Measurements from ENCODE around the gene FOXJ1.

DNA sequence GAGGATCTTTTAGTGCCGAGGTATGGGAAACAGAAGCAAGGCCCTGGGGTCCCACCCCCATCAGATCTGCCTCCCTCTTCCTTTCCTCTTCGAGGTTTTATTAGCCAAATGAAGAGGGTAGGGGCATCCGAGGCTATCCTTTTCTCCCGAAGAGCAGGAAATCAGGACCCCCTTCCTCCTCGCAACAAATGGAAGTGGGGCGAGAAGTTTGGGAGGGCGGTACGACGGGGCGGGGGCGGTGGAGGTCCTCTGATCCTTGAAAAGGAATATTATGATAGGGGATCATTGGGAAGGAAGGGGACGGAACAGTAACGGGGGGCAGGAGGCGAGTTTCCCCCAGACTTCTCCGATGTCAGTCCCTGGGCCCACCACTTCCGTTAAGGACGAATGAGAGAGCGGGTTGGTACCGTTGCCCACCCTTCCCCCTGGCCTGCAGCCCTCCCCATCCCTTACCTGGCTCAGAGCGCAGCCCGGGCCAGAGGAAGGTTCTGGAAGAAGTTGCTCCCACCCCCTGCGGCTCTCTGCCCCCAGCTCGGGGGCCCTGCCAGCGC, 309 bp downstream of the FOXJ1 start:
- TF ChIP-seq KLF10 (tag by site-specific recombination; IDR thresholded peaks at IDR 0.05) = no peak
- TF ChIP-seq, protein P1, sequence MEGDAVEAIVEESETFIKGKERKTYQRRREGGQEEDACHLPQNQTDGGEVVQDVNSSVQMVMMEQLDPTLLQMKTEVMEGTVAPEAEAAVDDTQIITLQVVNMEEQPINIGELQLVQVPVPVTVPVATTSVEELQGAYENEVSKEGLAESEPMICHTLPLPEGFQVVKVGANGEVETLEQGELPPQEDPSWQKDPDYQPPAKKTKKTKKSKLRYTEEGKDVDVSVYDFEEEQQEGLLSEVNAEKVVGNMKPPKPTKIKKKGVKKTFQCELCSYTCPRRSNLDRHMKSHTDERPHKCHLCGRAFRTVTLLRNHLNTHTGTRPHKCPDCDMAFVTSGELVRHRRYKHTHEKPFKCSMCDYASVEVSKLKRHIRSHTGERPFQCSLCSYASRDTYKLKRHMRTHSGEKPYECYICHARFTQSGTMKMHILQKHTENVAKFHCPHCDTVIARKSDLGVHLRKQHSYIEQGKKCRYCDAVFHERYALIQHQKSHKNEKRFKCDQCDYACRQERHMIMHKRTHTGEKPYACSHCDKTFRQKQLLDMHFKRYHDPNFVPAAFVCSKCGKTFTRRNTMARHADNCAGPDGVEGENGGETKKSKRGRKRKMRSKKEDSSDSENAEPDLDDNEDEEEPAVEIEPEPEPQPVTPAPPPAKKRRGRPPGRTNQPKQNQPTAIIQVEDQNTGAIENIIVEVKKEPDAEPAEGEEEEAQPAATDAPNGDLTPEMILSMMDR (tag by site-specific recombination; IDR thresholded peaks at IDR 0.05) = no peak
- TF ChIP-seq TCF7L2 (IDR thresholded peaks at IDR 0.05; ENCODE audit: borderline replicate concordance, low read depth, low read length) = no peak
- TF ChIP-seq ZNF24 (tag by site-specific recombination; IDR thresholded peaks at IDR 0.05) = no peak
- no peak for TF ChIP-seq PRDM10 (tag by site-specific recombination; IDR thresholded peaks at IDR 0.05)
- TF ChIP-seq, protein P2, sequence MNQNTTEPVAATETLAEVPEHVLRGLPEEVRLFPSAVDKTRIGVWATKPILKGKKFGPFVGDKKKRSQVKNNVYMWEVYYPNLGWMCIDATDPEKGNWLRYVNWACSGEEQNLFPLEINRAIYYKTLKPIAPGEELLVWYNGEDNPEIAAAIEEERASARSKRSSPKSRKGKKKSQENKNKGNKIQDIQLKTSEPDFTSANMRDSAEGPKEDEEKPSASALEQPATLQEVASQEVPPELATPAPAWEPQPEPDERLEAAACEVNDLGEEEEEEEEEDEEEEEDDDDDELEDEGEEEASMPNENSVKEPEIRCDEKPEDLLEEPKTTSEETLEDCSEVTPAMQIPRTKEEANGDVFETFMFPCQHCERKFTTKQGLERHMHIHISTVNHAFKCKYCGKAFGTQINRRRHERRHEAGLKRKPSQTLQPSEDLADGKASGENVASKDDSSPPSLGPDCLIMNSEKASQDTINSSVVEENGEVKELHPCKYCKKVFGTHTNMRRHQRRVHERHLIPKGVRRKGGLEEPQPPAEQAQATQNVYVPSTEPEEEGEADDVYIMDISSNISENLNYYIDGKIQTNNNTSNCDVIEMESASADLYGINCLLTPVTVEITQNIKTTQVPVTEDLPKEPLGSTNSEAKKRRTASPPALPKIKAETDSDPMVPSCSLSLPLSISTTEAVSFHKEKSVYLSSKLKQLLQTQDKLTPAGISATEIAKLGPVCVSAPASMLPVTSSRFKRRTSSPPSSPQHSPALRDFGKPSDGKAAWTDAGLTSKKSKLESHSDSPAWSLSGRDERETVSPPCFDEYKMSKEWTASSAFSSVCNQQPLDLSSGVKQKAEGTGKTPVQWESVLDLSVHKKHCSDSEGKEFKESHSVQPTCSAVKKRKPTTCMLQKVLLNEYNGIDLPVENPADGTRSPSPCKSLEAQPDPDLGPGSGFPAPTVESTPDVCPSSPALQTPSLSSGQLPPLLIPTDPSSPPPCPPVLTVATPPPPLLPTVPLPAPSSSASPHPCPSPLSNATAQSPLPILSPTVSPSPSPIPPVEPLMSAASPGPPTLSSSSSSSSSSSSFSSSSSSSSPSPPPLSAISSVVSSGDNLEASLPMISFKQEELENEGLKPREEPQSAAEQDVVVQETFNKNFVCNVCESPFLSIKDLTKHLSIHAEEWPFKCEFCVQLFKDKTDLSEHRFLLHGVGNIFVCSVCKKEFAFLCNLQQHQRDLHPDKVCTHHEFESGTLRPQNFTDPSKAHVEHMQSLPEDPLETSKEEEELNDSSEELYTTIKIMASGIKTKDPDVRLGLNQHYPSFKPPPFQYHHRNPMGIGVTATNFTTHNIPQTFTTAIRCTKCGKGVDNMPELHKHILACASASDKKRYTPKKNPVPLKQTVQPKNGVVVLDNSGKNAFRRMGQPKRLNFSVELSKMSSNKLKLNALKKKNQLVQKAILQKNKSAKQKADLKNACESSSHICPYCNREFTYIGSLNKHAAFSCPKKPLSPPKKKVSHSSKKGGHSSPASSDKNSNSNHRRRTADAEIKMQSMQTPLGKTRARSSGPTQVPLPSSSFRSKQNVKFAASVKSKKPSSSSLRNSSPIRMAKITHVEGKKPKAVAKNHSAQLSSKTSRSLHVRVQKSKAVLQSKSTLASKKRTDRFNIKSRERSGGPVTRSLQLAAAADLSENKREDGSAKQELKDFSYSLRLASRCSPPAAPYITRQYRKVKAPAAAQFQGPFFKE (tag by site-specific recombination; IDR thresholded peaks at IDR 0.05; ENCODE audit: borderline replicate concordance) = no peak
- TF ChIP-seq ZNF133 (tag by site-specific recombination; IDR thresholded peaks at IDR 0.05) = no peak
- TF ChIP-seq ZNF10 (tag by site-specific recombination; IDR thresholded peaks at IDR 0.05) = no peak
- no peak for TF ChIP-seq REST (tag by site-specific recombination; IDR thresholded peaks at IDR 0.05)
- no peak for TF ChIP-seq ZNF175 (tag by site-specific recombination; IDR thresholded peaks at IDR 0.05)
- TF ChIP-seq ZNF324 (tag by site-specific recombination; IDR thresholded peaks at IDR 0.05) = no peak
- TF ChIP-seq, protein P3, sequence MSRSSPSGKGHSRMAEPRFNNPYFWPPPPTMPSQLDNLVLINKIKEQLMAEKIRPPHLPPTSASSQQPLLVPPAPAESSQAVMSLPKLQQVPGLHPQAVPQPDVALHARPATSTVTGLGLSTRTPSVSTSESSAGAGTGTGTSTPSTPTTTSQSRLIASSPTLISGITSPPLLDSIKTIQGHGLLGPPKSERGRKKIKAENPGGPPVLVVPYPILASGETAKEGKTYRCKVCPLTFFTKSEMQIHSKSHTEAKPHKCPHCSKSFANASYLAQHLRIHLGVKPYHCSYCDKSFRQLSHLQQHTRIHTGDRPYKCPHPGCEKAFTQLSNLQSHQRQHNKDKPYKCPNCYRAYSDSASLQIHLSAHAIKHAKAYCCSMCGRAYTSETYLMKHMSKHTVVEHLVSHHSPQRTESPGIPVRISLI (tag by site-specific recombination; IDR thresholded peaks at IDR 0.05) = no peak
- TF ChIP-seq ZNF426 (tag by site-specific recombination; IDR thresholded peaks at IDR 0.05) = no peak
- TF ChIP-seq SETDB1 (IDR thresholded peaks at IDR 0.05; ENCODE audit: insufficient read length, low read length) = no peak

All from HEK293 (cell line).